GM12891 (cell line): ENCODE results near the gene UCP1.

Experiments
- PAX5 ChIP-seq: IDR thresholded peaks from 2 replicates; pipeline ENCODE4 v1.6.1; 2011; ENCODE audit warnings: low read length, moderate library complexity, mild to moderate bottlenecking; ENCODE audit not compliant: insufficient read depth, severe bottlenecking
- POLR2A ChIP-seq: IDR thresholded peaks from 2 replicates; pipeline ENCODE4 v1.6.1; 2011; ENCODE audit warnings: low read depth, low read length, control low read depth
- POLR2AphosphoS5 ChIP-seq: IDR thresholded peaks from 2 replicates; pipeline ENCODE4 v1.6.1; 2011; ENCODE audit warnings: low read depth, low read length, control low read depth

GRCh38 chr4:140523370-140523856, 45.3 kb downstream of the UCP1 start:
- TF ChIP-seq POLR2A (no peak), PAX5 (no peak), POLR2AphosphoS5 (no peak)
